MG63 (cell line): ENCODE measurements around the gene SHLD1. TPM values are rescaled to one million over a fixed set of nuclear protein-coding genes. Genes with fewer than 3 reads are reported as not detected.
"Not testable (repeated sequence)": the region's sequence is repeated elsewhere in the genome, so short reads cannot be mapped to it uniquely, and the experiment has no call there.

ENCODE experiments used
- DNase-seq: peaks from one replicate; pipeline ENCODE4 v3.0.0-alpha.2; 2020
- H3K27me3 ChIP-seq: fragments of 250-450 bp; sonication (Bioruptor Pico); 2 replicates; pipeline ENCODE4 v1.5.1; 2020; ENCODE audit warnings: mild to moderate bottlenecking, moderate library complexity
- H3K36me3 ChIP-seq: fragments of 250-450 bp; sonication (Bioruptor Pico); 2 replicates; pipeline ENCODE4 v1.5.1; 2020; ENCODE audit warnings: mild to moderate bottlenecking, moderate library complexity
- H3K4me3 ChIP-seq: fragments of 250-450 bp; sonication (Bioruptor Pico); 2 replicates; pipeline ENCODE4 v1.5.1; 2020; ENCODE audit warnings: mild to moderate bottlenecking, moderate library complexity
- H3K9me3 ChIP-seq: fragments of 250-450 bp; sonication (Bioruptor Pico); 2 replicates; pipeline ENCODE4 v1.5.1; 2020; ENCODE audit warnings: mild to moderate bottlenecking, moderate library complexity
- total RNA-seq: library from RNA; depleted of rRNA; stranded (reverse); fragments of >200 nt; shearing (Covaris generic); gene quantifications from 2 replicates; pipeline ENCODE4 v1.2.3, GENCODE V29; 2014; ENCODE audit warnings: low replicate concordance

The SHLD1 gene
- total RNA-seq, 1 experiment from 2014 or later = 6.4 TPM

- H3K9me3 ChIP-seq = no peaks in the 10 kb centered on the region
- no peaks in the 10 kb centered on the region for H3K27me3 ChIP-seq
- H3K4me3 ChIP-seq = no peak overlapping the region
- no peaks in the 10 kb centered on the region for H3K36me3 ChIP-seq
- no peak for DNase-seq
These were observed 17.4 kb downstream of the SHLD1 start for GRCh38 chr20:5767493-5768098.

- Histone ChIP-seq H3K27me3 (no peaks in the 10 kb centered on the region), H3K36me3 (no peaks in the 10 kb centered on the region), H3K9me3 (no peaks in the 10 kb centered on the region), H3K4me3 (no peak overlapping the region)
- DNase-seq = no peak
These were observed 20.2 kb downstream of the SHLD1 start for GRCh38 chr20:5770231-5770986.

DNA sequence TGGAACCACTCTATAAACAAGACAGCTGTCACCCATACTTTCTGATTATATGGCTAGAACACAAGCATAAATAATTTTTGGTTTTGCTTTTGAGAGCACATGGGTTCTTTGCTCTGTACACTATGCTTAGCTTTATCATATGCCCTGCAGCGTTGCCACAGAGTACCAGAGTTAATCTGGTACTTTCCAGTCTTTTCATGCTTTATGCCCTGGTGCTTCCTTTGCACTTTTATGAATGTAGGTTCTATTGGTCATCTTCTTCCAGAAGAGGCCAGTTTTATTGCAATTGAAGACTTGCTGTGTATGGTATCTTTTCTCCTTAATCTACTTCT, 20.8 kb downstream of the SHLD1 start:
- no peaks in the 10 kb centered on the region for H3K36me3 ChIP-seq
- no peaks in the 10 kb centered on the region for H3K9me3 ChIP-seq
- H3K27me3 ChIP-seq = no peaks in the 10 kb centered on the region
- H3K4me3 ChIP-seq = no peak overlapping the region
- no peak for DNase-seq

GRCh38 chr20:5772704-5773103, 22.5 kb downstream of the SHLD1 start:
- H3K4me3 ChIP-seq = no peak overlapping the region
- no peaks in the 10 kb centered on the region for H3K36me3 ChIP-seq
- no peak for DNase-seq

DNA sequence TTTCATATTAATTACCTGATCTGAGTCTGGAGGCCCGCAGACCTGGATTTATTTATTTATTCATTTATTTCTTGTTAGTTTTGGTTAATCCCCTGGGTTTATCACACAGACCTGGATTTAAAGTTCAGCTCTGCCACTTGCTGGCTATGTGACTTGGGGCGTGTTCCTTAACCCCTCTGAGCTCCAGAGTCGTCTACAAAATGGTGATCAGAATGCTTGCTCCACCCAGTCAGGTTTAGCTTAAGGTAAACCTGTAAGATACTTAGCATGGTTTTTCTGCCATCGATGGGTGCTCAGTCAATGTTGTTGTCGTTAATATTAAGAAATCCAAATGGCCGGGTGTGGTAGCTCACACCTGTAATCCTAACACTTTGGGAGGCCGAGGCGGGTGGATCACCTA, 23.4 kb downstream of the SHLD1 start:
- DNase-seq = no peak
- Histone ChIP-seq H3K9me3 (no peaks in the 10 kb centered on the region), H3K4me3 (no peak overlapping the region)

More at GRCh38 chr20:5772704-5773103, 22.5 kb downstream of the SHLD1 start:
- Histone ChIP-seq H3K27me3 (no peaks in the 10 kb centered on the region), H3K9me3 (no peaks in the 10 kb centered on the region)

DNA sequence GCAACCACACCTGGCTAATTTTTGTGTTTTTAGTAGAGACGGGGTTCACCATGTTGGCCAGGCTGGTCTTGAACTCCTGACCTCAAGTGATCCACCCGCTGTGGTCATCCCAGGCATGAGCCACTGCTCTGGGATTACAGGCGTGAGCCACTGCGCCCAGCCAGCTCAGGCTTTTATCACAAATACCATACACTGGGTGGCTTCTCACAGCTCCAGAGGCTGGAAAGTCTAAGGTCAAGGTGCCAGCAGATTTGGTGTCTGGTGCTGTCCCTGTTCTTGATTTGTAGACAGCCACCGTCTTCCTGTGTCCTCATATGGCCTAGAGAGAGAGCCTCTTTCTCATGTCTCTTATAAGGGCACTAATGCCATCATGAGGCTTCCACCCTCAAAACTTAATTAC, 25.9 kb downstream of the SHLD1 start:
- Histone ChIP-seq H3K27me3 (no peaks in the 10 kb centered on the region), H3K4me3 (no peak overlapping the region), H3K9me3 (no peaks in the 10 kb centered on the region), H3K36me3 (no peaks in the 10 kb centered on the region)
- DNase-seq = no peak

More for the DNA sequence above, 23.4 kb downstream of the SHLD1 start:
- H3K27me3 ChIP-seq = no peaks in the 10 kb centered on the region
- H3K36me3 ChIP-seq = no peaks in the 10 kb centered on the region

DNA sequence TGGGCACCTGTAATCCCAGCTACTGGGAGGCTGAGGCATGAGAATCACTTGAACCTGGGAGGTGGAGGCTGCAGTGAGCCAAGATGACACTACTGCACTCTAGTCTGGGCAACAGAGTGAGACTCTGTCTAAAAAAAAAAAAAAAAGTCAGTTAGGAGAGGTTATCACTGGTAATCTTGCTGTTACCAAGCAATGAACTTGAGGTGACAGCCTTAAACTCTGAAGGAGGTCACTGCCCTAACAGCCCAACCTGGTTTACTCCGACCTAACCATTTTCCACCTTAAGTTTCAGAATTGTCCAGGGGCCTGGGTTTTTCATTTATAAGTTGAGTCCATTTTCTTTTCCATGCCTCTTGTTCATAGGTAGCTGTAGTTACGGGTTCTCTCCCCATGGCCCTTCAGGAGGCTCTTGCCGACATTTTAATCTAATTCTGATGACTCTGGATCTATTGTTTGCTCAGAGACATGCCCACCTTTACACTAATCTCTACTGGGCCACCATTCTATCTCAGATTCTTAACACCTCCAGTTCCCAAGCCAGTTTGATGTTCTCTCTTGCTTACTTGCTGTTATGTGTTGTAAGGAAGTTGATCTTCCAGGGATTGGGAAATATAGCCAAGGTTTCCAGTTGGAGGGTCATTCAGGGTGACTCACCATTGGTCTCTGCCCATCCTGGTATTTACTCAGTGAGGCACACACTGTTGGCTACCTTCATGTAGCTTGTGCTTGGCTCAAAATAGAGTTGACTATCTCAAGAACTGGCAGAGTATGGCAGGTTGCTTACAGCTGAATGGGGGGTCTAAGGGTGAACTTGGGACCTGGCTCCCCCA, 29.1 kb downstream of the SHLD1 start:
- no peaks in the 10 kb centered on the region for H3K9me3 ChIP-seq
- no peak overlapping the region for H3K4me3 ChIP-seq
- peak; percentile 50 for DNase-seq
- no peaks in the 10 kb centered on the region for H3K36me3 ChIP-seq
- no peaks in the 10 kb centered on the region for H3K27me3 ChIP-seq

- Histone ChIP-seq H3K27me3 (no peaks in the 10 kb centered on the region), H3K4me3 (no peak overlapping the region), H3K9me3 (no peaks in the 10 kb centered on the region), H3K36me3 (no peaks in the 10 kb centered on the region)
- DNase-seq = no peak
These were observed 30.6 kb downstream of the SHLD1 start for GRCh38 chr20:5780846-5781217.

- not testable (repeated sequence) for DNase-seq, H3K27me3 ChIP-seq, H3K9me3 ChIP-seq, H3K36me3 ChIP-seq, H3K4me3 ChIP-seq
These were observed 31.2 kb downstream of the SHLD1 start for GRCh38 chr20:5781367-5781766.

DNA sequence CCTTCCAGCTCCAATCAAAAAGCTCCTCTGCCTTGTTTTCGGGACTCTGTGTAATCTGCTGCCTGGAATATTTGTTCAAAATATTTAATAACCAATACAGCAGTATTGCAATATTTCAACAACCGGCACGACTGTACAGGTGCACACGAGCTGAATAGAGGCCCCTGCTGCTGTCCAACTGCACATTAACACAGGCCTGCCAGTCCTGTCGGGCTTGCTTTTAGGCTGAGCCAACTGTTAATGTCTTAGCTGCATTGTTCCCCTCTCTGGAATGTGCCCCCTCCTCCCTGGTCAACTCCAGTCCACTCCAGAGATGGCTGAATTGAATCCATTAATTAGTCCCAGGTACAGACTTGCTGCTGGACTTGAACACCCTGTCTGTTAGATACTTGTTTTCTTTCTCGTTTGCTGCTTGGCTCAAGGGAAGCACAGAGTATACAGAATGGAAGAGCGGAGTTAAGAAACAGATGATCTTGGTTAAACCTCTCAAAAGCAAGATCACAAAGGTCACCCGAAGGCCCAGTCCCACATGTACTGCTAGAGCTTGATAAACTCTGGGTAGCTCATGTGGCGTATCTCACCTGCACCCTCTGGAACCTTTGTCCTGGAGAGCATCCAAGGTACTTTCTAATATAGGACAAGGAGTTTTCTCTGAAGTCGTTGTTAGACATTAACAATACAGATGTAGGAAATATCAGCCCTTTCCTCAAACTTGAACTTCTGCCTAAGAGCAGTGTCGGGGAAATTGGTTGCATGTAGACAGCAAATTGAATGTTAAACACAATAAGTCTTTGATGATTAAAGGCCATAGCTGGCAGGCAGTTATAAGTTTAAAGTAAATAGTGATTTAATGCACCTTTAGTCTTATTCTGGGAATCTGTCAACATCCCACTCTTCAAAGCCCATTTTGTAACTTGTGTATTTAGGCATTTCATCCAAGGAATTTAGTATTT, 31.9 kb downstream of the SHLD1 start:
- H3K27me3 ChIP-seq = no peaks in the 10 kb centered on the region
- no peaks in the 10 kb centered on the region for H3K9me3 ChIP-seq
- DNase-seq = no peak

GRCh38 chr20:5784735-5785134, 34.5 kb downstream of the SHLD1 start:
- H3K27me3 ChIP-seq = no peaks in the 10 kb centered on the region
- H3K9me3 ChIP-seq = no peaks in the 10 kb centered on the region
- DNase-seq = no peak
- H3K36me3 ChIP-seq = no peaks in the 10 kb centered on the region
- H3K4me3 ChIP-seq = no peak overlapping the region

More for the DNA sequence above, 31.9 kb downstream of the SHLD1 start:
- H3K4me3 ChIP-seq = no peak overlapping the region
- no peaks in the 10 kb centered on the region for H3K36me3 ChIP-seq

GRCh38 chr20:5785146-5785545, 34.9 kb downstream of the SHLD1 start:
- no peak for DNase-seq
- Histone ChIP-seq H3K27me3 (no peaks in the 10 kb centered on the region), H3K4me3 (no peak overlapping the region), H3K9me3 (no peaks in the 10 kb centered on the region), H3K36me3 (no peaks in the 10 kb centered on the region)

GRCh38 chr20:5786930-5787795, 37.0 kb downstream of the SHLD1 start:
- H3K9me3 ChIP-seq = no peaks in the 10 kb centered on the region
- DNase-seq = peak; percentile 18
- no peaks in the 10 kb centered on the region for H3K36me3 ChIP-seq
- no peak overlapping the region for H3K4me3 ChIP-seq
- no peaks in the 10 kb centered on the region for H3K27me3 ChIP-seq

GRCh38 chr20:5787796-5788165, 37.6 kb downstream of the SHLD1 start:
- no peaks in the 10 kb centered on the region for H3K27me3 ChIP-seq
- H3K36me3 ChIP-seq = no peaks in the 10 kb centered on the region
- no peak overlapping the region for H3K4me3 ChIP-seq
- DNase-seq = no peak
- H3K9me3 ChIP-seq = no peaks in the 10 kb centered on the region

- Histone ChIP-seq H3K27me3 (no peaks in the 10 kb centered on the region), H3K9me3 (no peaks in the 10 kb centered on the region), H3K36me3 (no peaks in the 10 kb centered on the region), H3K4me3 (no peak overlapping the region)
- peak; percentile 40 for DNase-seq
These were observed 38.2 kb downstream of the SHLD1 start for GRCh38 chr20:5788385-5788895.

GRCh38 chr20:5789827-5790226, 39.6 kb downstream of the SHLD1 start:
- H3K27me3 ChIP-seq = no peaks in the 10 kb centered on the region
- no peak overlapping the region for H3K4me3 ChIP-seq
- no peak for DNase-seq
- H3K36me3 ChIP-seq = no peaks in the 10 kb centered on the region
- H3K9me3 ChIP-seq = no peaks in the 10 kb centered on the region
